NCI-H2196 (cell line): Measurements from ENCODE around the gene ENC1.

Experiments used
- DNase-seq: peaks from one replicate; lab custom pipeline; 2025; ENCODE audit not compliant: unreplicated experiment; lab: John Stamatoyannopoulos, UW

Gene ENC1

GRCh38 chr5:74633695-74634094 is 6.8 kb downstream of the ENC1 start:
- no peak for DNase-seq

- DNase-seq, result no peak
These were observed 7.6 kb downstream of the ENC1 start for GRCh38 chr5:74632947-74633356.

- DNase-seq, result no peak
These were observed 9.2 kb downstream of the ENC1 start for GRCh38 chr5:74631081-74631953.

- DNase-seq, result no peak
These were observed 10.0 kb downstream of the ENC1 start for GRCh38 chr5:74630453-74631066.

- no peak for DNase-seq
These were observed 11.2 kb downstream of the ENC1 start for GRCh38 chr5:74629326-74629725.

- DNase-seq, result no peak
These were observed 12.2 kb downstream of the ENC1 start for GRCh38 chr5:74628359-74628758.

GRCh38 chr5:74627646-74628279 is 12.8 kb downstream of the ENC1 start:
- no peak for DNase-seq

GRCh38 chr5:74626386-74627222 is 13.9 kb downstream of the ENC1 start:
- no peak for DNase-seq

GRCh38 chr5:74625742-74626241 is 14.7 kb downstream of the ENC1 start:
- DNase-seq, result no peak

- no peak for DNase-seq
These were observed 15.5 kb downstream of the ENC1 start for GRCh38 chr5:74624931-74625505.

- no peak for DNase-seq
These were observed 16.0 kb downstream of the ENC1 start for GRCh38 chr5:74624501-74624900.

- DNase-seq, result no peak
These were observed 16.6 kb downstream of the ENC1 start for GRCh38 chr5:74623748-74624408.

- DNase-seq, result no peak
These were observed 17.4 kb downstream of the ENC1 start for GRCh38 chr5:74623006-74623611.

GRCh38 chr5:74622122-74622521 is 18.4 kb downstream of the ENC1 start:
- DNase-seq, result no peak

- no peak for DNase-seq
These were observed 19.0 kb downstream of the ENC1 start for GRCh38 chr5:74621492-74621891.

- DNase-seq, result no peak
These were observed 21.2 kb downstream of the ENC1 start for GRCh38 chr5:74619308-74619707.

- DNase-seq, result no peak
These were observed 22.4 kb downstream of the ENC1 start for GRCh38 chr5:74618106-74618505.

- DNase-seq, result no peak
These were observed 23.3 kb downstream of the ENC1 start for GRCh38 chr5:74617202-74617601.

GRCh38 chr5:74616236-74617146 is 24.0 kb downstream of the ENC1 start:
- DNase-seq, result no peak
